Liver (tissue), 3 donors: ENCODE results near the gene MAP4K3.

Experiments used
- ATF3 ChIP-seq: IDR thresholded peaks from 2 replicates; pipeline ENCODE4 v1.6.1; 2016; ENCODE audit warnings: antibody characterized with exemption
- CTCF ChIP-seq: fragments of 150-350 bp; IDR thresholded peaks from 2 replicates; pipeline ENCODE4 v1.5.1; 2017; ENCODE audit warnings: improper control_type of control experiment, low read depth, low read length; ENCODE audit not compliant: missing input control
- EGR1 ChIP-seq, 2 donors: IDR thresholded peaks; 2 replicates each; pipeline ENCODE4 v1.6.1; 2016 to 2018; ENCODE audit warnings: antibody characterized with exemption in 2 of 2, low read depth in 2 of 2
- FOXA1 ChIP-seq: IDR thresholded peaks from 2 replicates; pipeline ENCODE4 v1.6.1; 2016; ENCODE audit warnings: antibody characterized with exemption
- GABPA ChIP-seq, 2 donors: IDR thresholded peaks in 1 of 2; conservative IDR thresholded peaks in 1 of 2; 2 replicates each; pipeline ENCODE4 v1.6.1; 2016; ENCODE audit warnings: antibody characterized with exemption in 2 of 2, mild to moderate bottlenecking in 1 of 2, moderate library complexity in 1 of 2
- HNF4G ChIP-seq: IDR thresholded peaks from 2 replicates; pipeline ENCODE4 v1.6.1; 2016; ENCODE audit warnings: antibody characterized with exemption
- JUND ChIP-seq, 2 donors: IDR thresholded peaks; 2 replicates each; pipeline ENCODE4 v1.6.1; 2016; ENCODE audit warnings: antibody characterized with exemption in 2 of 2
- MAX ChIP-seq: IDR thresholded peaks from 2 replicates; pipeline ENCODE4 v1.6.1; 2016; ENCODE audit warnings: antibody characterized with exemption
- NR2F2 ChIP-seq: IDR thresholded peaks from 2 replicates; pipeline ENCODE4 v1.6.1; 2016; ENCODE audit warnings: antibody characterized with exemption
- RAD21 ChIP-seq, 2 donors: IDR thresholded peaks; 2 replicates each; pipeline ENCODE4 v1.6.1; 2016; ENCODE audit warnings: antibody characterized with exemption in 2 of 2, mild to moderate bottlenecking in 2 of 2
- SP1 ChIP-seq: IDR thresholded peaks from 2 replicates; pipeline ENCODE4 v1.6.1; 2018; ENCODE audit warnings: antibody characterized with exemption, mild to moderate bottlenecking
- TAF1 ChIP-seq: conservative IDR thresholded peaks from 2 replicates; pipeline ENCODE4 v1.6.1; 2016; ENCODE audit warnings: antibody characterized with exemption, mild to moderate bottlenecking
- YY1 ChIP-seq: IDR thresholded peaks from 2 replicates; pipeline ENCODE4 v1.6.1; 2016; ENCODE audit warnings: antibody characterized with exemption, mild to moderate bottlenecking
- ZBTB33 ChIP-seq: IDR thresholded peaks from 2 replicates; pipeline ENCODE4 v1.6.1; 2016; ENCODE audit warnings: antibody characterized with exemption
- donor health status: healthy.
- donor health status: healthy.

GRCh38 chr2:39313575-39313974, 123.5 kb downstream of the MAP4K3 start:
- TF ChIP-seq YY1 (no peak), CTCF (no peak), SP1 (no peak), ZBTB33 (no peak), MAX (no peak), RAD21 (IDR thresholded peaks at IDR 0.05) (no peak), TAF1 (no peak), EGR1 (IDR thresholded peaks at IDR 0.05; ENCODE audit: low read depth in 2 of 2) (no peak), FOXA1 (no peak), HNF4G (no peak), GABPA (IDR thresholded peaks at IDR 0.05 in 1 of 2, conservative IDR thresholded peaks at IDR 0.05 in 1 of 2) (no peak), ATF3 (no peak), NR2F2 (no peak), JUND (IDR thresholded peaks at IDR 0.05) (no peak)
